ENCODE measurements around the gene SESTD1.
"Not testable (repeated sequence)": the region's sequence is repeated elsewhere in the genome, so short reads cannot be mapped to it uniquely, and the experiment has no call there.

The SESTD1 gene

DNA sequence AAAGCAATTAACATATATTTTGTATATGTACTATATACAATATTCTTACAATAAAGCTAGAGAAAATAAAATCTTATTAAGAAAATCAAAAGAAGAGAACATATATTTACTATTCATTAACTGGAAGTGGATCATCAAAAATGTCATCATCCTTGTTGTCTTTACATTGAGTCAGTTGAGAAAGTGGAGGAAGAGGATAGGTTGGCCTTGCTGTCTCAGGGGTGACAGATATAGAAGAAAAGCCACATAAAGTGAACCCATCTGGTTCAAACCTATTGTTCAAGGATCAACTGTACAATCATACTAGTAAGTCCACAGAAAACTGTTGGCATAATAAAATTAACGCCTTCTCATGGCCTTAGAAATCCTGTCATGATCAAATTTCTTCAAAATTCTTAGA lies 26.6 kb downstream of the SESTD1 start:
- DNase-seq (ENCODE audit: low read depth in 2 of 2) = no peak

DNA sequence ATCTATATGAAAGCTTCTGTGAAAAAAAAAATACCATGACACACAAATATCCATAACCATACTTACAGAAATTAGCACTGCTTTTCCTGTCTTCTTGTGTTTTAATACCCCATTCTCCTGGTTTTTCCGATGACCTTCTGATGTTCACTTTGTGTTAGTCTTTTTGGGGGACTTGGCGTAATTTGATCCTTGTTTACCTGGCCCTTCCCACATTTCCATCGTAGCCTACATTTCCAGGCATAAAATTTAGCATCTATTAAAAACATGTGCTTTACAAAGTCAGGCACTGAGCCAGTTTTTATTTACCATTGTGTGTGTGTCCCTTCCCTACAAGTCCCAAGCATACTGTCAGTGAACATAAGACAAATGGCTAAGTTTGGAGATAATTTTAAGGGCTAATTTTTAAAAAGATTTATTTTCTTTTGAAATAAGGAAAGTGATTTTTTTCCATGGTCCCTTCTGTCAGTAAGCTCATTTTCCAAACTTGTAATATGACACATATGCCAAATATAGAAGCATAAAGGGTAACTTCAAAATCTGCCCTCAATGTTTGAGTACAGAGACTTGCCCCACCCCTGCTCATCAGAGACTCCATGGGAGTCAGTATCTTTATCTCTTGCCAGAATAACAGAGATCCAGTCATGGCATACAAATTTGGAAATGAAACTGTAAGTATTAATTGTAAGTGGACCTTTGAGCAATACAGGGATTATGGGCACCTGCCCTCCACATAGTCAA lies 27.3 kb downstream of the SESTD1 start:
- no peak for DNase-seq (ENCODE audit: low read depth in 2 of 2)

DNA sequence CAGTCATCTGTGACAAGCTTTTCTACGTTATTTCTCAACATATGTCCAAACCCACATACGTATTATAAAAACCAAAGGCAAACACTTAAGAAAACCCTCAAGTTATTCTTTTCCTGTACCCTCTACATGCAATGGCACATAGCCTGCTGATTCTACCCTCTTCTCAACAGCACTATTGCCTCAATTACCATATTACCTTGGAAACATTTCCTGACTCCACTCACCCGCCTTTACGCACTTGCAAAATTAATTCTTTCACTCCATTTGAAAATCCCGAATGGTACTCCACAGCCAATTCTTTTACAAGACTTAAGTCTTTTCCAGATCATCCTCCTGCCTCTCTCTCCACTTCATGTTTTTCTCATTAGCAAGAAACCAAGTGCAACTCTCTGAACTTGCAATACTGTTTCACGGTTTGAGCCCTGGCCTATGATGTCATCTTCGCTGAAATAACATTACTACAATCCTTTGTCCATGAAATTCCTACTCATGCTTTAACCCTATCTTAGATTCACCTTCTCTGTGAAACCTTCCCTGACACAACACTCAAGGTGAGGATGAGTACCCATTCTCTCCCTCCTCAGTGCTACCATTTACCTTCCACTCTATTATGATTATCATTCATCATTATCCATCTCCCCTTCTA lies 29.0 kb downstream of the SESTD1 start:
- peak; percentile 34 to 37 for DNase-seq (ENCODE audit: low read depth in 2 of 2)

DNA sequence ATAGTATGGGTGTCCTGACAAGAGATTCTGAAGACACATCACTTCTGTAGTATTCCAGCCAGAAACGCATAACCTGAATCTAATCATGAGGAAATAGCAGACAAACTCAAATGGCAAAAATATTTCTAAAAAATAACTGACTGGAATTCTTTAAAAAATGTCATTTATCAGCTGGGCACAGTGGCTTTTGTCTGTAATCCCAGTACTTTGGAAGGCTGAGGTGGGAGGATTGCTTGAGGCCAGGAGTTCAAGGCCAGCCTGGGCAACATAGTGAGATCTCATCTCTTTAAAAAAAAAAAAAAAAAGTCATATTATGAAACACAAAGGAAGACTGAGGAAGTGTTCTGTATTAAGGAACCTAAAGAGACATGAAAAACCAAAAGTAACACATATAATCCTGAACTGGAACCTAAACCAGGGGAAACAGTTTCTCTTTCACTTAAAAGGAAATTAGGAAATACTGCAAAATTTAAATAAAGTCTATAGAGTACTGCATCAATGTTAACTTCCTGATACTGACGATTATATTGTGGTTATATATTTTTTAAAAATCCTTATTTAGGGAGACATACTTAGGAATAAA lies 29.9 kb downstream of the SESTD1 start:
- DNase-seq (ENCODE audit: low read depth in 2 of 2) = no peak

DNA sequence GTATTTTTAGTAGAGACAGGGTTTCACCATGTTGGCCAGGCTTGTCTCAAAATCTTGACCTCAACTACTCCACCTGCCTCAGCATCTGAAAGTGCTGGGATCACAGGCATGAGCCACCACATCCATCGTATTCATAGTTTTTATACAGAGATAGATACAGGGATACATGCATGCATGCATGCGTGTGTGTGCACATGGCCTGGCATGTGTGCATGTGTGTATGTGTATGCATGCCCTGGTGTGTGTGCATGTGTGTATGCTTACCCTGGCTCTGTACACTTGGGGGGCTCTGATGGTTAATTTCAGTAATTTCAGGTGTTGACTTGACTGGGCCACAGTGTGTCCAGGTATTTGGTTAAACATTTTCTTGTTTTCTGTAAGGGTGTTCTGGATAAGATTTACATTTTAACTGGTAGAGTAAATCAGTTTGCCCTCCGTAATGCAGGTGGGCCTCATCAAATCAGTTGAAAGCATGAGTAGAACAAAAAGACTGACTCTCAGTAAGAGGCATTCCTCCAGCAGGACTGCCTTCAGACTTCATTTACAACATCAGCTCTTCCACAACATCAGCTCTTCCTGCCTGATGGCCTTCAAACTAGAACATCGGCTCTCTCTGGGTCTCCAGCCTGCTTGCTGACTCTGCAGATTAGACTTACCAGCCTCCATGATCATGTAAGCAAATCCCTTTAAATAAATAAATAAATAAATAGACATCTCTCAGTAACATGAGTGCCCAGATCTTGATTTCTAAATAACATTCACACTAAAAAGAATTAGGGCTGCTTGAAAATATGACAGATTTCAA lies 30.8 kb downstream of the SESTD1 start:
- DNase-seq (ENCODE audit: low read depth in 2 of 2) = no peak

DNA sequence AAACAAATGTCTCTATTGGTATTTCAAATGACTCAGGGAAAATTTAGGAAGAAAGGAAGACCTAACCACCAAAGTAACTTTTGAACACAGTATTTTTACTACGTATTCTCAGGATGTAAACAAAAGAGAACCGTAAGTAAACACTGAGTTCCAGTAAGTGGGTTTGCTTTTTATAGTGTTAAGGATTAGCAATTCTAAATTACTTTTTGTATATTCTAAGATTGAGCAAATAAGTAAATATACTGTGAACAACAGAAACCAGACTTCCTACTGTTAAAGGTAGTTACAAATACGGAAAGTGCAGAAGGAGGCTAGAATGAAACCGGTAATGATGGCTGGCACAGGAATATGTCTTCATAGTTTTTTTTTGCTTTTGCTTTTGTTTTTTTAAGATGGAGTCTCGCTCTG lies 31.5 kb downstream of the SESTD1 start:
- DNase-seq (ENCODE audit: low read depth in 2 of 2) = no peak

DNA sequence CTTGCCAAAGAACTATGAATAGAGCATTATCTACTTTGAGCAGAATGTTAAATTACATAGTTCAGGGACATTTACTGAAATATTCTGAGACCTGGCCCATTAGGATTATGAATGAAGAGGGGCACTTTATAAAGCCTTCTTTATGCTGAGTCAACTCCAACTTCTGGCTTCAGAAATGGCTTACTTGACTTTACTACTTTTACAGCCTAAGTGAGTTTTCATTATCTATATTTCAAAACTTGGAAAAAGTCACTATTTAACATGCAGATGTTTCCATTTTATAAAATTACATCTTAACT lies 37.7 kb downstream of the SESTD1 start:
- no peak for DNase-seq (ENCODE audit: low read depth in 2 of 2)

DNA sequence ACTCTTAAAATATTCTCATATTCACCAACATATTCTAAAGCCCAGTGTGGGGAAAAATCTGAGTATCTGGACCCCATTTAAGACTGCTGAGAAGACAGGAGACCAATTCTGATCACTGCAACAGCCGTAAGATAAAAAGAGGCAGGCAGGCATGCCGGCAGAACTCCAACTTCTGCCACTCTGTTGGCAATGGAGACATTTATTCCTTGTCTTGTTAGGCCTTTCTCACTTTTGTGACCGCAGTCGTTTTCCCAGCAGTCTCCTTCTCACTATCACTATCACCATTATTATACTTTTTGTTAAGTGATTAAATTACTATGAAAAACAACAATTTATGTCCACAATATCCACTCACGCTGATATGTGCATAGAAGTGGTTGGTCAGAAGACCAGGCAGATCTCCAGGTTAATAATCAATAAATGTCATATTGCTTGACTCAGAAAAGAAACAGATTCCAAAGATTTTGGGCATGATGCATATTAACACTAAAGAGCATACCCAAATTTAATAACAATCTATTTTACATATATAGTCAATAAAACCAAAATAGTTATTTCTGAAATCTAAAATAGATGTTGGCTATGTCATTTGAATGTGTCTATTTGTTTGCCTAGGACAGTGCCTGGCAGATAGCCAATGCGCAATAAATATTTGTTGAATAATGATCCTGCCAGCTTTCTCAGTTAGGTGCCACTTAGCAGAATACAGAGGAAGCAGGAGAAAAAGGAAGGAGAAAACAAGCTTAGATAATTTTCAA lies 38.2 kb downstream of the SESTD1 start:
- no peak for DNase-seq (ENCODE audit: low read depth in 2 of 2)

DNA sequence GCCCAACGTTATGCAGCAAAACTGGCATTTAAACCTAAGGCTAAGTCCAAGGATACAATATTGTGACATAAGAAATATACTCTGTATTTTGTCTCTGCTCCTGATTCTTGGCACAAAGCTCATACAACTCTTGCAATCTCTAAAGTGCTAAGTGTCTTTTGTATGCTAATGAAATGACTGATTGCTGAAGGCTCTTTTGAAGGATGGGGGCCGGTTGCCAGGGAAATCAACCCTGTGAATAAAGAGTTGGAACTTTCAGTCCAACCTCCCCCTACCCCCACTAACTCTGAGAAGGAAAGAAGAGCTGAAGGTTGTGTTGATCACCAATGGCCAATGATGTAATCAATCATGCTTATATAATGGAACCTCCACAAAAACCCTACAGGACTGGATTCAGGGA lies 40.3 kb downstream of the SESTD1 start:
- no peak for DNase-seq (ENCODE audit: low read depth in 2 of 2)

DNA sequence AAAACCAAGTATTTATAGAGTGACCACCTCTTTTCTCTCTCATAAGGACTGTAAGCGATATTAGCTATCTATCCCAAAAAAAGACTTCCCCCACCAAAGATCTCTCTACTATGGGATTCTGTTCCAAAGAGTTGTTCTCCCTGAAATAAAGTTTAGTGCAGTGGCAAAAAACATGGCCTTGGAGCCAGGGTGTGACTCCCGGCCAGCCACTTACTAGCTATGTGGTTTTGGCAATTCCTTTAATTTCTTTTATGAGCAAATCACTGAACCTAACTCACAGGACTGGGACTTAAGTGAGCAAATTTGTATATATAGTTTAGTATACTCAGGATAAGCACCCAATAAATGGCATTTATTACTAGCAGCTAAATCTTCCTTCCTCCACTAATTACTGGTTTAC lies 42.6 kb downstream of the SESTD1 start:
- no peak for DNase-seq (ENCODE audit: low read depth in 2 of 2)

DNA sequence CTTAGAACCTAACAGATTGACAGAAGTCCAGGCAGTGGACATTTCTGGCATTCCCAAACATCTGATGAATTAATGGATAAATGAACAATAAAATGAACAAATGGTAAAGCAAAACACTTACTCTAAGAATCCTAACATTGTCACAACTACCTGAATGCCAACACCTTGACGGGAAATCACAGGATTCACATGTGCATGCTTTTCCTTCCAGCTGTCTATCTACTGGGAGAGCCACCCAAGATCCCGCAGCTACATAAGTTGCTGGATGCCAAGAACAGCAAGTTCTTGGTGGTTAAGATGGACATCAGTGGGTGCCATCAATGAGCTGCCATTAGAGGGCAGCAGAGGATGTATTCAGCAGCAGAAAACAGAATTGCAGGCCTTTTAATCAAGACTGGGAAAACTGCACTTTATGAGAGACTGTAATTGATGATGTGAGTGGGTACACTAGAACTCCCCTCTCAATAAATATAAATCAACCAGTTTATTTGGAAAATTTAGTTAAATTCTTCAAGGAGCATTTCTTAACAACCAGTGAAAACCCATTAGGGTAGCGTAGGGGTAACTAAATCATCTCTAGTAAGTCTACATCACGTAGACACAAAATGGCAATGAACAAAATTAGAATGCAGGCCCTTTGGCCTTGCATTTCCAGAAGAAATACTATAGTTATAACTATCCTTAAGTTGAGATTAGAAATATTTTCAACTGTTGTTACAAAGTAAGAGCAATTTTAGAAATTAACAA lies 45.6 kb downstream of the SESTD1 start:
- DNase-seq (ENCODE audit: low read depth in 2 of 2) = peak; percentile 36 to 46

DNA sequence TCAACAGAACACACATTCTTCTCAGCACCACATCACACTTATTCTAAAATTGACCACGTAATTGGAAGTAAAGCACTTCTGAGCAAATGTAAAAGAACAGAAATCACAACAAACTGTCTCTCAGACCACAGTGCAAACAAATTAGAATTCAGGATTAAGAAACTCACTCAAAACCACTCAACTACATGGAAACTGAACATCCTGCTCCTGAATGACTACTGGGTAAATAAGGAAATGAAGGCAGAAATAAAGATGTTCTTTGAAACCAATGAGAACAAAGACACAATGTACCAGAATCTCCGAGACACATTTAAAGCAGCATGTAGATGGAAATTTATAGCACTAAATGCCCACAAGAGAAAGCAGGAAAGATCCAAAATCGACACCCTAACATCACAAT lies 50.0 kb downstream of the SESTD1 start:
- DNase-seq (ENCODE audit: low read depth in 2 of 2) = not testable (repeated sequence)

DNA sequence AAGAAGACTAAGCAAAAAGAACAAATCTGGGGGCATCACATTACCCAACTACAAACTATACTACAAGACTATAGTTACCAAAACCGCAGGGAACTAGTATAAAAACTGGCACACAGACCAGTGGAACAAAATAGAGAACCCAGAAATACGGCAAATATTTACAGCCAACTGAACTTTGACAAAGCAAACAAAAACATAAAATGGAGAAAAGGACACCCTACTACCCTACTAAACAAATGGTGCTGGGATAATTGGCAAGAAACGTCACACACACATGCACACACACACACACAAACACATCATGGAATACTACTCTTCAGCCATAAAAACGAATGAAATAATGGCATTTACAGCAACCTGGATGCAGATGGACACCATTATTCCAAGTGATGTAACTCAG lies 53.3 kb downstream of the SESTD1 start:
- DNase-seq (ENCODE audit: low read depth in 2 of 2) = no peak

DNA sequence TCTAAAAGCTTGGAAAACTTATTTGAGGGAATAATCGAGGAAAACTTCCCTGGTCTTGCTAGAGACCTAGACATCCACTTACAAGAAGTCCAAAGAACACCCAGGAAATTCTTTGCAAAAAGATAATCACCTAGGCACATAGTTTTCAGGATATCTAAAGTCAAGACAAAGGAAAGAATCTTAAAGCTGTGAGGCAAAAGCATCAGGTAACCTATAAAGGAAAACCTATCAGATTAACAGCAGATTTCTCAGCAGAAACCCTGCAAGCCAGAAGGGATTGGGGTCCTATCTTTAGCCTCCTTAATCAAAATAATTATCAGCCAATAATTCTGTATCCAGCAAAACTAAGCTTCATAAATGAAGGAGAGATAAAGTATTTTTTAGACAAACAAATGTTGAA lies 56.4 kb downstream of the SESTD1 start:
- DNase-seq (ENCODE audit: low read depth in 2 of 2) = not testable (repeated sequence)

DNA sequence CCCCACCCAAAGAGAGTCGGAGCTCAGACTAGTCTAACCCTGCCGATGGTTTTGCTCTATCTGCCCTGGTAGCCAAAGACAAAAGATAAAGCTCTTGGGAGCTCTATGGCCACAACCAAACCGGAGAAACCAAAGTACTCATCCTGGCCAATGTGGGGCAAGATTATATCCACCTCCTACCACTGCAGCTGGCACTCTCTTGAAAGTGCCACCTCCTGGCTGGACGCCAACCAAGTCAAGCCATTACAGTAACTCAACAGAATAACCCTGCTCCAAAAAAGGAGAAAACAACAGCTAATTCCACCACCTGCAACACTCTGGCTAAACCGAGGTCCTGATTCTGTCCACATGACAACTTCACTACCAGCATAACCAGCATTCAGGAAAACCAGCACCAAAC lies 57.6 kb downstream of the SESTD1 start:
- no peak for DNase-seq (ENCODE audit: low read depth in 2 of 2)

DNA sequence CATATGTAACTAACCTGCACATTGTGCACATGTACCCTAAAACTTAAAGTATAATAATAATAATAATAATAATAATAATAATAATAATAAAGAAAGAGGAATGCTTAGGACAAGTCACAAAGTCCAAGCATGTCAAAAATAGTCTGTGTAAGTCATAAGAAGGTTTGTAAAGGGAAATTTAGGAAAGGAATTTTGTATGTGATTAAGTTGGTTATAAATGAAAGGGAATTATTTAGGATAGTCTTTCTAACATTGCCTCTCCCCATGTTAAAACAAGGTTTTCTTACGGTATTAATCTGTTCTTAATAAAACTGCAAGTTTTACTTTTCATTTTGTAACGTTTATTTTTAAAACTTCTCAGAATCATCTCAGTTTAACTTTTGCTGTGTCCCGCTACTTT lies 62.8 kb downstream of the SESTD1 start:
- DNase-seq (ENCODE audit: low read depth in 2 of 2) = no peak

DNA sequence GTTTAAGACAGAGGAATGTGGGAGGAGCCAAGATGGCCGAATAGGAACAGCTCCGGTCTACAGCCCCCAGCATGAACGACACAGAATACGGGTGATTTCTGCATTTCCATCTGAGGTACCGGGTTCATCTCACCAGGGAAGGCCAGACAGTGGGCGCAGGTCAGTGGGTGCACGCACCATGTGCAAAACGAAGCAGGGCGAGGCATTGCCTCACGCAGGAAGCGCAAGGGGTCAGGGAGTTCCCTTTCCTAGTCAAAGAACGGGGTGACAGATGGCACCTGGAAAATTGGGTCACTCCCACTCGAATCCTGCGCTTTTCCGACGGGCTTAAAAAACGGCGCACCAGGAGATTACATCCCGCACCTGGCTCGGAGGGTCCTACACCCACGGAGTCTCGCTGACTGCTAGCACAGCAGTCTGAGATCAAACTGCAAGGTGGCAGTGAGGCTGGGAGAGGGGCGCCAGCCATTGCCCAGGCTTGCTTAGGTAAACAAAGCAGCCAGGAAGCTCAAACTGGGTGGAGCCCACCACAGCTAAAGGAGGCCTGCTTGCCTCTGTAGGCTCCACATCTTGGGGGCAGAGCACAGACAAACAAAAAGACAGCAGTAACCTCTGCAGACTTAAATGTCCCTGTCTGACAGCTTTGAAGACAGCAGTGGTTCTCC lies 68.6 kb downstream of the SESTD1 start:
- not testable (repeated sequence) for DNase-seq (ENCODE audit: low read depth in 2 of 2)

DNA sequence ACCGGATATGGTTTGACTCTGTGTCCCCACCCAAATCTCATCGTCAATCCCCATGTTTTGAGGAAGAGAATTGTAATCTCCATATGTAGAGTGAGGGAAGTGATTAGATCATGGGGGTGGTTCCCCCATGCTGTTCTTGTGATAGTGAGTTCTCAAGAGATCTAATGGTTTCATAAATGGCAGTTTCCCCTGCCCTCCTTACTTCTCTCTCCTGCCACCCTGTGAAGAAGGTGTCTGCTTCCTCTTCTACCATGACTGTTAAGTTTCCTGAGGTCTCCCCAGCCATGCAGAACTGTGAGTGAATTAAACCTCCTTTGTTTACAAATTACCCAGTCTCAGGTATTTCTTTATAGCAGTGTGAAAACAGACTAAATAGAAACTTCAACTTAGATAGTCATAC lies 69.5 kb downstream of the SESTD1 start:
- DNase-seq (ENCODE audit: low read depth in 2 of 2) = no peak

DNA sequence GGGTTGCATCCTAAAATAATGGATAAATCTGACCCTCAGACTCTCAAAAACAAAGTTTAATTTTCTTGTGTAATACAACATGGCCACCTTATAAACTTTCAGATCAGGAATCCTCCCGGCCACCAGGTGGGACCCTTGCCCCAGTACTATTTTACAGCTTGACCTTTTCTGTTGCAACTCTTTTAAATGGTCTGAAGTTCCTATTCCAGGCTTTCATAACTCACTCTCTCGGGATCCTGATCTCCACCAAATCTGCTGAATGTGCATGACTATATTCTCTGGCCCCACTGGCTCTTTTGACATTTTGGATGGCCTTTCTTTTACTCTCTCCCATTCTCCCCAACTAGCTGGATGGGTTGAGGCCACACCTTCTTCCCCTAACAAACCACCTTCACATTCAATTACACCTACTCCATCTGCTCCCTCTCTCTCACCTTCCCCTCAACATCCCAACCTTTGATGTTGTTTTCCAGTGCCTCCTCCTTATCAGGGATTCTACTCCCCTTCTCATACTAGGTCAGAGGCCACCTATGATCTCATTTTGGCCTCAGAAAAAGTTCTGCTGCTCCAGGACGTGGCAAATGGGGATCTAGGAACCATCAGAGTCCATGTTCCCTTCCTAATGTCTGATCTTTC lies 70.8 kb downstream of the SESTD1 start:
- DNase-seq (ENCODE audit: low read depth in 2 of 2) = no peak

DNA sequence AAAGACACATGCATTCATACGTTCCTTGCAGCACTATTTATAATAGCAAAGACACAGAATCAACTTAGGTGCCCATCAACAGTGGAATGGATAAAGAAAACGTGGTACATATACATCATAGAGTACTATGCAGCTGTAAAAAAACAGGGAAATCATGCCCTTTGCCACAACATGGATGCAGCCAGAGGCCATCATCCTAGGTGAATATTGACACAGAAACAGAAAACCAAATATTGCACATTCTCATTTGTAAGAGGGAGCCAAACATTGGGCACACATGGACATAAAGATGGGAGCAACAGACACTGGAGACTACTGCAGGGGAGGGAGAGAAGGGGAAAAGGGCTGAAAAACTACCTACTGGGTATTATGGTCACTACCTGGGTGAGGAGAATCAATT lies 73.5 kb downstream of the SESTD1 start:
- DNase-seq (ENCODE audit: low read depth in 2 of 2) = no peak
